OCI-LY1 (cell line): ENCODE measurements around the gene USP46.

Experiments used
- H2AFZ ChIP-seq: fragments of 200-600 bp; sonication (generic), shearing (Covaris generic); 2 replicates; pipeline ENCODE4 v1.6.0; 2014; ENCODE audit warnings: antibody characterized with exemption, mild to moderate bottlenecking, low read length
- H3F3A ChIP-seq: fragments of 200-600 bp; sonication (generic), shearing (Covaris generic); 2 replicates; pipeline ENCODE4 v1.6.0; 2014; ENCODE audit warnings: mild to moderate bottlenecking, antibody characterized with exemption, low read length, moderate library complexity; ENCODE audit not compliant: insufficient read depth
- H3K27ac ChIP-seq: fragments of 200-600 bp; sonication (generic); 2 replicates; pipeline ENCODE4 v1.5.1; 2014; ENCODE audit warnings: low read length, mixed run types, mild to moderate bottlenecking, low read depth; ENCODE audit not compliant: poor library complexity, severe bottlenecking
- H3K27me3 ChIP-seq: fragments of 200-600 bp; sonication (generic); 2 replicates; pipeline ENCODE4 v1.6.0; 2014; ENCODE audit warnings: antibody characterized with exemption, mild to moderate bottlenecking, low read length, moderate library complexity; ENCODE audit not compliant: insufficient read depth
- H3K36me3 ChIP-seq: fragments of 200-600 bp; sonication (generic); 2 replicates; pipeline ENCODE4 v1.6.1; 2014; ENCODE audit warnings: mild to moderate bottlenecking, antibody characterized with exemption, low read length, moderate library complexity, mixed read lengths; ENCODE audit not compliant: insufficient read depth
- H3K4me1 ChIP-seq: fragments of 200-600 bp; sonication (generic); 2 replicates; pipeline ENCODE4 v1.5.1; 2014; ENCODE audit warnings: mild to moderate bottlenecking, low read length, moderate library complexity; ENCODE audit not compliant: insufficient read depth, severe bottlenecking
- H3K4me2 ChIP-seq: fragments of 200-600 bp; sonication (generic), shearing (Covaris generic); 2 replicates; pipeline ENCODE4 v1.6.1; 2014; ENCODE audit warnings: low read length
- H3K4me3 ChIP-seq: fragments of 200-600 bp; sonication (generic); 2 replicates; pipeline ENCODE4 v1.5.1; 2014; ENCODE audit warnings: low read length, low read depth, mild to moderate bottlenecking, mixed read lengths; ENCODE audit not compliant: poor library complexity, severe bottlenecking
- H3K79me2 ChIP-seq: fragments of 200-600 bp; shearing (Covaris generic); 2 replicates; pipeline ENCODE4 v1.6.1; 2016; ENCODE audit warnings: mixed run types, low read length, mixed read lengths; ENCODE audit not compliant: insufficient read depth
- H3K9ac ChIP-seq: fragments of 200-600 bp; sonication (generic), shearing (Covaris generic); 2 replicates; pipeline ENCODE4 v1.6.1; 2014; ENCODE audit warnings: mild to moderate bottlenecking, low read length, mixed read lengths
- H3K9me2 ChIP-seq: fragments of 200-600 bp; sonication (generic), shearing (Covaris generic); 2 replicates; pipeline ENCODE4 v1.6.1; 2014; ENCODE audit warnings: low read depth, mild to moderate bottlenecking, low read length, mixed read lengths
- H3K9me3 ChIP-seq: fragments of 200-600 bp; shearing (Covaris generic); 2 replicates; pipeline ENCODE4 v1.6.1; 2014; ENCODE audit warnings: low read length, mixed read lengths
- H4K20me1 ChIP-seq: fragments of 200-600 bp; sonication (generic), shearing (Covaris generic); 2 replicates; pipeline ENCODE4 v1.6.0; 2016; ENCODE audit warnings: mild to moderate bottlenecking, low read length; ENCODE audit not compliant: insufficient read depth
- CTCF ChIP-seq: fragments of 200-600 bp; sonication (generic), shearing (Covaris generic); IDR thresholded peaks from 2 replicates; pipeline ENCODE4 v1.5.1; 2017; ENCODE audit warnings: mild to moderate bottlenecking, antibody characterized with exemption, low read length, moderate library complexity, mixed read lengths
- EZH2 ChIP-seq: fragments of 200-600 bp; sonication (generic), shearing (Covaris generic); IDR thresholded peaks from 2 replicates; pipeline ENCODE4 v1.8.0; 2017; ENCODE audit warnings: borderline replicate concordance, mixed run types, mild to moderate bottlenecking, antibody characterized with exemption, low read length, moderate library complexity, mixed read lengths

USP46 gene

GRCh38 chr4:52576326-52576725 lies 82.8 kb downstream of the USP46 start:
- Histone ChIP-seq H2AFZ (no peak overlapping the region), H3K9ac (no peak overlapping the region), H3K27ac (no peak overlapping the region), H3F3A (no peaks in the 10 kb centered on the region), H3K4me3 (no peak overlapping the region), H3K36me3 (no peaks in the 10 kb centered on the region), H3K79me2 (no peaks in the 10 kb centered on the region), H3K27me3 (no peaks in the 10 kb centered on the region), H3K4me2 (no peak overlapping the region), H3K9me2 (no peaks in the 10 kb centered on the region), H4K20me1 (no peaks in the 10 kb centered on the region), H3K4me1 (no peaks in the 10 kb centered on the region), H3K9me3 (no peaks in the 10 kb centered on the region)
- no peak for TF ChIP-seq EZH2
- no peak for TF ChIP-seq CTCF

DNA sequence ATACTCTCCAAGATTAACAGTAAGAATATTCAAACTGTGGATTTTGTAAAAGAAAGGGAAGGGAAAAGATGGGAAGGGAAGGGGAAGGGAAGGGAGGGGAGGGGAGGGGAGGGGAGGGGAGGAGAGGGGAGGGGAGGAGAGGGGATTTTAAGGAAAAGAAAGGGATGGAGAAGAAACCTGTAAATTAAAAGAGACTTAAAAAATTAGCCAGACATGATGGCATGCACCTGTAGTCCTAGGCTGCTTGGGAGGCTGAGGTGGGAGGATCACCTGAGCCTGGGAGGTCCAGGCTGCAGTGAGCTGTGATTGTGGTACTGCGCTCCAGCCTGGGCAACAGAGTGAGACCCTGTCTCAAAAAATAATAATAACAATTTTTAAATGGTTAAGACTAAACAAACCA lies 83.7 kb downstream of the USP46 start:
- Histone ChIP-seq H2AFZ (no peak overlapping the region), H3K9ac (no peak overlapping the region), H3K4me1 (no peaks in the 10 kb centered on the region), H3K79me2 (no peaks in the 10 kb centered on the region), H3K36me3 (no peaks in the 10 kb centered on the region), H3K27ac (no peak overlapping the region), H3F3A (no peaks in the 10 kb centered on the region), H3K4me2 (no peak overlapping the region), H3K9me2 (no peaks in the 10 kb centered on the region), H3K9me3 (no peaks in the 10 kb centered on the region), H3K4me3 (no peak overlapping the region), H4K20me1 (no peaks in the 10 kb centered on the region), H3K27me3 (no peaks in the 10 kb centered on the region)
- no peak for TF ChIP-seq EZH2
- no peak for TF ChIP-seq CTCF

GRCh38 chr4:52574036-52574435 lies 85.1 kb downstream of the USP46 start:
- H3K4me1 ChIP-seq: no peaks in the 10 kb centered on the region
- H3K4me3 ChIP-seq: no peak overlapping the region
- H3K9me3 ChIP-seq: no peaks in the 10 kb centered on the region
- no peaks in the 10 kb centered on the region for H3K36me3 ChIP-seq
- no peaks in the 10 kb centered on the region for H3K79me2 ChIP-seq
- H3K9ac ChIP-seq: no peak overlapping the region
- no peak overlapping the region for H3K4me2 ChIP-seq
- H4K20me1 ChIP-seq: no peaks in the 10 kb centered on the region
- no peak overlapping the region for H2AFZ ChIP-seq
- H3K9me2 ChIP-seq: no peaks in the 10 kb centered on the region
- no peaks in the 10 kb centered on the region for H3K27me3 ChIP-seq
- no peaks in the 10 kb centered on the region for H3F3A ChIP-seq
- no peak overlapping the region for H3K27ac ChIP-seq
- TF ChIP-seq CTCF: no peak
- TF ChIP-seq EZH2: no peak
